Left lung (tissue), 10 donors: ENCODE measurements around the gene ADAMTS17. TPM values are rescaled to one million over a fixed set of nuclear protein-coding genes. Genes with fewer than 3 reads are reported as not detected.

Experiments used
- ATAC-seq: fragments of 200-7000 bp; cut with Tn5 transposase; one replicate; pipeline ENCODE4 v1.9.1; 2020; ENCODE audit warnings: moderate library complexity
- DNase-seq, 4 donors: peaks; one replicate each; pipeline ENCODE4 v3.0.0-alpha.2; 2013 to 2020
- H3K27ac ChIP-seq, 2 donors: fragments of 200-600 bp; sonication (generic) in 1 of 2; one replicate each; pipeline versions ENCODE4 v1.5.0 to v1.8.0; 2020 to 2021
- H3K27me3 ChIP-seq, 2 donors: fragments of 200-600 bp; sonication (generic) in 1 of 2; one replicate each; pipeline versions ENCODE4 v1.5.0 to v1.8.0; 2020 to 2021
- H3K36me3 ChIP-seq, 2 donors: fragments of 200-600 bp; sonication (generic) in 1 of 2; one replicate each; pipeline versions ENCODE4 v1.5.0 to v1.8.0; 2020 to 2021
- H3K4me1 ChIP-seq, 2 donors: fragments of 200-600 bp; one replicate each; pipeline ENCODE4 v1.8.0; 2021
- H3K4me3 ChIP-seq, 2 donors: fragments of 200-600 bp; sonication (generic) in 1 of 2; one replicate each; pipeline versions ENCODE4 v1.5.0 to v1.8.0; 2020 to 2021; ENCODE audit warnings: mild to moderate bottlenecking in 1 of 2
- H3K9me3 ChIP-seq, 2 donors: fragments of 200-600 bp; sonication (generic) in 1 of 2; one replicate each; pipeline versions ENCODE4 v1.5.0 to v1.8.0; 2020 to 2021
- CTCF ChIP-seq, 2 donors: fragments of 200-600 bp; sonication (generic) in 1 of 2; IDR thresholded peaks; one replicate each; pipeline versions ENCODE4 v1.5.0 to v1.8.0; 2021; ENCODE audit warnings: antibody characterized with exemption in 2 of 2
- intact Hi-C, 2 donors: fragments of 100-400 bp; cut with DNase I; formaldehyde crosslinking; loops; one replicate each; pipeline versions ENCODE4 v1.11.2 to v1.14.2; 2022
- polyA plus RNA-seq, 6 donors: library from polyadenylated mRNA; unstranded; fragments of 120-200 nt; gene quantifications; one replicate each; pipeline ENCODE4 v1.2.1, GENCODE V29; 2013; ENCODE audit not compliant: insufficient read length in 6 of 6
- total RNA-seq, 2 donors: library from RNA; stranded (reverse); fragmentation: NEBNext Ultra II Directional; extraction: Animal tissue kit (Norgen Biotek cat#: 25700); gene quantifications; one replicate each; pipeline ENCODE4 v1.2.1, GENCODE V29; 2021
- donor health status: DM: no; HTN: yes; CAD: no.
- donor health status: DM: no; HTN: no; CAD: no.

Gene ADAMTS17
- total and polyA plus RNA-seq, 8 donors, result 2.0 to 3.9 (median 3.4) TPM

GRCh38 chr15:100124361-100124760 is 217.4 kb downstream of the ADAMTS17 start:
- no peaks in the 10 kb centered on the region for H3K27me3 ChIP-seq
- H3K4me1 ChIP-seq, result no peaks in the 10 kb centered on the region
- TF ChIP-seq CTCF (IDR thresholded peaks at IDR 0.05), result no peak
- H3K27ac ChIP-seq, result no peak overlapping the region
- no peaks in the 10 kb centered on the region for H3K36me3 ChIP-seq
- intact Hi-C loops, result no loop called here
- ATAC-seq (no peak), DNase-seq (no peak)
- peaks cover 0 to 36% of the 10 kb centered on the region in 2 donors for H3K9me3 ChIP-seq
- no peak overlapping the region for H3K4me3 ChIP-seq

GRCh38 chr15:100123611-100124010 is 218.2 kb downstream of the ADAMTS17 start:
- H3K36me3 ChIP-seq, result no peaks in the 10 kb centered on the region
- H3K4me3 ChIP-seq, result no peak overlapping the region
- TF ChIP-seq CTCF (IDR thresholded peaks at IDR 0.05), result no peak
- intact Hi-C loops, result no loop called here
- DNase-seq, result no peak
- H3K27ac ChIP-seq, result no peak overlapping the region
- H3K9me3 ChIP-seq, result peaks cover 0 to 38% of the 10 kb centered on the region in 2 donors
- H3K27me3 ChIP-seq, result no peaks in the 10 kb centered on the region
- H3K4me1 ChIP-seq, result no peaks in the 10 kb centered on the region
- no peak for ATAC-seq

- H3K4me3 ChIP-seq, result no peak overlapping the region
- intact Hi-C loops, result no loop called here
- no peak for TF ChIP-seq CTCF (IDR thresholded peaks at IDR 0.05)
- H3K27ac ChIP-seq, result no peak overlapping the region
- DNase-seq (no peak), ATAC-seq (no peak)
- no peaks in the 10 kb centered on the region for H3K27me3 ChIP-seq
- H3K4me1 ChIP-seq, result no peaks in the 10 kb centered on the region
- H3K36me3 ChIP-seq, result no peaks in the 10 kb centered on the region
- peaks cover 0 to 38% of the 10 kb centered on the region in 2 donors for H3K9me3 ChIP-seq
These were observed 220.5 kb downstream of the ADAMTS17 start for GRCh38 chr15:100121285-100121684.

- Histone ChIP-seq H3K27ac (no peak overlapping the region), H3K4me1 (peaks cover 0 to under 1% of the 10 kb centered on the region in 2 donors), H3K9me3 (peaks cover 0 to 38% of the 10 kb centered on the region in 2 donors), H3K27me3 (no peaks in the 10 kb centered on the region), H3K4me3 (no peak overlapping the region), H3K36me3 (no peaks in the 10 kb centered on the region)
- no peak for TF ChIP-seq CTCF (IDR thresholded peaks at IDR 0.05)
- ATAC-seq (no peak), DNase-seq (no peak)
- intact Hi-C loops, result no loop called here
These were observed 221.7 kb downstream of the ADAMTS17 start for GRCh38 chr15:100120111-100120510.

- ATAC-seq (no peak), DNase-seq (no peak)
- no peak for TF ChIP-seq CTCF (IDR thresholded peaks at IDR 0.05)
- Histone ChIP-seq H3K4me3 (no peak overlapping the region), H3K36me3 (no peaks in the 10 kb centered on the region), H3K9me3 (peaks cover 0 to 38% of the 10 kb centered on the region in 2 donors), H3K27me3 (no peaks in the 10 kb centered on the region), H3K27ac (no peak overlapping the region), H3K4me1 (peaks cover 3 to 11% of the 10 kb centered on the region in 2 donors)
- intact Hi-C loops, result no loop called here
These were observed 223.2 kb downstream of the ADAMTS17 start for GRCh38 chr15:100118546-100118945.
